HG03565 (cell line): ENCODE measurements around the gene CSNK1A1L.

Experiments used
- ATAC-seq: cut with Tn5 transposase; IDR thresholded peaks from one replicate; pipeline ENCODE4 v1.9.1; 2021; ENCODE audit warnings: mild to moderate bottlenecking, moderate library complexity; ENCODE audit not compliant: unreplicated experiment

Gene CSNK1A1L

GRCh38 chr13:37105251-37105714 lies at the start of gene CSNK1A1L:
Gene CSNK1A1L (minus strand): TSS chr13:37105664. CDS start chr13:37105256, 408 bp downstream.
- ATAC-seq, result no peak

- ATAC-seq, result no peak
Measured at GRCh38 chr13:37149380-37149779, 43.9 kb upstream of the CSNK1A1L start.

- no peak for ATAC-seq
Measured at GRCh38 chr13:37148501-37148900, 43.0 kb upstream of the CSNK1A1L start.

GRCh38 chr13:37144661-37145060 lies 39.2 kb upstream of the CSNK1A1L start:
- no peak for ATAC-seq

GRCh38 chr13:37143911-37144310 lies 38.4 kb upstream of the CSNK1A1L start:
- no peak for ATAC-seq

- ATAC-seq, result no peak
Measured at GRCh38 chr13:37142877-37143276, 37.4 kb upstream of the CSNK1A1L start.

- no peak for ATAC-seq
Measured at GRCh38 chr13:37141011-37141410, 35.5 kb upstream of the CSNK1A1L start.

- ATAC-seq, result no peak
Measured at GRCh38 chr13:37139356-37139755, 33.9 kb upstream of the CSNK1A1L start.

- ATAC-seq, result no peak
Measured at GRCh38 chr13:37138926-37139325, 33.5 kb upstream of the CSNK1A1L start.

- ATAC-seq, result no peak
Measured at GRCh38 chr13:37138169-37138568, 32.7 kb upstream of the CSNK1A1L start.

GRCh38 chr13:37136633-37137032 lies 31.2 kb upstream of the CSNK1A1L start:
- no peak for ATAC-seq

- ATAC-seq, result no peak
Measured at GRCh38 chr13:37136187-37136586, 30.7 kb upstream of the CSNK1A1L start.

GRCh38 chr13:37134411-37135041 lies 29.1 kb upstream of the CSNK1A1L start:
- no peak for ATAC-seq

GRCh38 chr13:37132211-37132610 lies 26.7 kb upstream of the CSNK1A1L start:
- no peak for ATAC-seq

- ATAC-seq, result no peak
Measured at GRCh38 chr13:37131092-37131491, 25.6 kb upstream of the CSNK1A1L start.

GRCh38 chr13:37129866-37130265 lies 24.4 kb upstream of the CSNK1A1L start:
- ATAC-seq, result no peak

GRCh38 chr13:37127691-37128241 lies 22.3 kb upstream of the CSNK1A1L start:
- no peak for ATAC-seq

GRCh38 chr13:37123337-37123736 lies 17.9 kb upstream of the CSNK1A1L start:
- ATAC-seq, result no peak

- no peak for ATAC-seq
Measured at GRCh38 chr13:37118016-37118415, 12.6 kb upstream of the CSNK1A1L start.

GRCh38 chr13:37114250-37114649 lies 8.8 kb upstream of the CSNK1A1L start:
- no peak for ATAC-seq

- no peak for ATAC-seq
Measured at GRCh38 chr13:37113534-37113933, 8.1 kb upstream of the CSNK1A1L start.

- no peak for ATAC-seq
Measured at GRCh38 chr13:37109051-37109678, 3.7 kb upstream of the CSNK1A1L start.
